Kidney (tissue), 14 donors: ENCODE results near the gene NAA40. TPM values are rescaled to one million over a fixed set of nuclear protein-coding genes. Genes with fewer than 3 reads are reported as not detected.

Source experiments
- DNase-seq, 5 donors: peaks; one replicate each; pipeline ENCODE4 v3.0.0-alpha.2; 2013 to 2020
- FAIRE-seq: peaks from 2 replicates; lab custom pipeline; 2012; peaks lifted over from hg19 to GRCh38; lab: Jason Lieb, UNC
- H3K27ac ChIP-seq, 2 donors: one replicate each; pipeline ENCODE4 v1.7.0; 2013; ENCODE audit warnings: low read depth in 2 of 2, low read length in 2 of 2, inconsistent platforms in 1 of 2
- H3K27me3 ChIP-seq: one replicate; pipeline ENCODE4 v1.7.1; 2013; ENCODE audit warnings: low read length, inconsistent platforms; ENCODE audit not compliant: control insufficient read depth, insufficient read depth
- H3K36me3 ChIP-seq, 3 donors: one replicate each; pipeline versions ENCODE4 v1.7.0 to v1.7.1; 2013; ENCODE audit warnings: low read length in 3 of 3, control low read depth in 1 of 3, inconsistent platforms in 1 of 3; ENCODE audit not compliant: insufficient read depth in 3 of 3, control insufficient read depth in 2 of 3
- H3K4me1 ChIP-seq, 3 donors: one replicate each; pipeline versions ENCODE4 v1.7.0 to v1.7.1; 2013; ENCODE audit warnings: low read length in 3 of 3, inconsistent platforms in 1 of 3, low read depth in 1 of 3; ENCODE audit not compliant: control insufficient read depth in 2 of 3, insufficient read depth in 2 of 3
- H3K4me3 ChIP-seq, 3 donors: one replicate each; pipeline versions ENCODE4 v1.7.0 to v1.8.1; 2013; ENCODE audit warnings: low read length in 3 of 3, control low read depth in 1 of 3, inconsistent platforms in 1 of 3
- H3K9ac ChIP-seq, 3 donors: one replicate each; pipeline versions ENCODE4 v1.7.0 to v1.7.1; 2013; ENCODE audit warnings: low read length in 3 of 3, control low read depth in 1 of 3, inconsistent platforms in 1 of 3
- H3K9me3 ChIP-seq, 3 donors: one replicate each; pipeline versions ENCODE4 v1.7.0 to v1.7.1; 2013; ENCODE audit warnings: low read length in 3 of 3, control low read depth in 1 of 3, inconsistent platforms in 1 of 3; ENCODE audit not compliant: control insufficient read depth in 2 of 3, insufficient read depth in 1 of 3
- intact Hi-C: fragments of 100-400 bp; cut with DNase I; formaldehyde crosslinking; loops from one replicate; pipeline ENCODE4 v1.11.1; 2022
- polyA plus RNA-seq: library from polyadenylated mRNA; stranded (reverse); fragments of 350-450 nt; fragmentation: Illumina TruSeq; extraction: RNeasy Lipid Tissue Mini Kit (QIAGEN cat#74804); gene quantifications from one replicate; pipeline ENCODE4 v1.2.3, GENCODE V29; 2014; ENCODE audit warnings: low read depth, low replicate concordance; ENCODE audit not compliant: insufficient read depth
- total RNA-seq: library from RNA; stranded (reverse); fragmentation: NEBNext Ultra II Directional; extraction: Animal tissue kit (Norgen Biotek cat#: 25700); gene quantifications from one replicate; pipeline ENCODE4 v1.2.1, GENCODE V29; 2021
- TF ChIP-seq, protein P1 (sequence below): IDR thresholded peaks from 3 replicates; pipeline ENCODE4 v1.5.1; 2012; ENCODE audit warnings: mild to moderate bottlenecking, moderate library complexity, borderline replicate concordance; ENCODE audit not compliant: insufficient read depth; ENCODE audit errors: extremely low read depth
- donor health status: control.
- donor health status: control.
- donor health status: control.
- donor health status: control.
- donor health status: control.
- donor health status: DM: yes; HTN: yes; CAD: no.
- donor health status: Normal renal cell carcinoma (clear cell type).

The NAA40 gene
- total and polyA plus RNA-seq, 2 donors from 2014 or later, result 11.8 to 27.2 TPM

DNA sequence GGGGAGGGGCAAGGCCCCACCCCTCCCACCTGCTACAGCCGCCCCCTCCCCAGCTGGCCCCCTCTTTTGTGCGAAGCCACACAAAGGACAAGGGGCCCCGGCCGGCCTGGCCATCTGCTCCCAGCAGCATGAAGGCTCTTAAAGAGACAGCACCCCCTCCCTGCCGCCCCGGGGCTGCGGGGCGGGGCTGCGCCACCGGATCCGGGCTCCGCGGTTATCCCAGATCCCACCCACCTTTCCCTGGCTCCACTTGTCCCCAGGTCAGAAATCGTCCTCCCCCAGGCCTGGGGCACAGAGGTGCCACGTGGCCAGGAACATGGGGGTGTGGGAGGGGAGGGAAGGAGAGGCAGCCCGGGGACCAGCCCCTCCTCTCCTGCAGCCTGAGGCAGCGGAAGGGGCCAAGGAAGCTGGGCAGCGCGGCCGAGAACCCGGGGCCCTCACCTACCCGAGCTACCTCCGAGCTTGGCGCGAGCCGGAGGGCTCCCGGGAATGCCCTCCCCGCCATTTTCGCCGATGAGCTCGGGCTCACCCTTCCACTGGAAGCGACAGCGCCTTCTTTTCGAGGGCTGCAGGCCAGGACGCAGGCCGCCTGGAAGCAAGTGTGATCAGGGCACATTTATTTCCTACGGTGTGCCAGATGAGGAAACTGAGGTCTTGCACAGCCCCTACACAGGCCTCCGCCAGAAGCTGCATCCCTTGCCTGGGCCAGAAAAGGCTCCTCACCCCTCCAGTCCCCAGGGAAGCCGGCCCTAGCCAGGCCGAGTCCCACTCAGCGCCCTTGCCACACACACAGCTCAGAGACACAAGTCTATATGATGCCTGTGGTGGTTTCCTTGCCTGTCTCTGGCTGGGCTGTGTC, 19.3 kb upstream of the NAA40 start:
- Histone ChIP-seq H3K36me3 (no peaks in the 10 kb centered on the region), H3K4me3 (no peak overlapping the region), H3K4me1 (peaks cover 0 to 33% (median 9%) of the 10 kb centered on the region in 3 donors), H3K27me3 (no peaks in the 10 kb centered on the region), H3K9me3 (peaks cover 0 to 3% (median 0%) of the 10 kb centered on the region in 3 donors), H3K9ac (no peak overlapping the region), H3K27ac (peak overlapping the region; percentile 65 to 69)
- no peak for FAIRE-seq
- TF ChIP-seq, protein P1, sequence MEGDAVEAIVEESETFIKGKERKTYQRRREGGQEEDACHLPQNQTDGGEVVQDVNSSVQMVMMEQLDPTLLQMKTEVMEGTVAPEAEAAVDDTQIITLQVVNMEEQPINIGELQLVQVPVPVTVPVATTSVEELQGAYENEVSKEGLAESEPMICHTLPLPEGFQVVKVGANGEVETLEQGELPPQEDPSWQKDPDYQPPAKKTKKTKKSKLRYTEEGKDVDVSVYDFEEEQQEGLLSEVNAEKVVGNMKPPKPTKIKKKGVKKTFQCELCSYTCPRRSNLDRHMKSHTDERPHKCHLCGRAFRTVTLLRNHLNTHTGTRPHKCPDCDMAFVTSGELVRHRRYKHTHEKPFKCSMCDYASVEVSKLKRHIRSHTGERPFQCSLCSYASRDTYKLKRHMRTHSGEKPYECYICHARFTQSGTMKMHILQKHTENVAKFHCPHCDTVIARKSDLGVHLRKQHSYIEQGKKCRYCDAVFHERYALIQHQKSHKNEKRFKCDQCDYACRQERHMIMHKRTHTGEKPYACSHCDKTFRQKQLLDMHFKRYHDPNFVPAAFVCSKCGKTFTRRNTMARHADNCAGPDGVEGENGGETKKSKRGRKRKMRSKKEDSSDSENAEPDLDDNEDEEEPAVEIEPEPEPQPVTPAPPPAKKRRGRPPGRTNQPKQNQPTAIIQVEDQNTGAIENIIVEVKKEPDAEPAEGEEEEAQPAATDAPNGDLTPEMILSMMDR, result no peak
- intact Hi-C loops, result no loop called here
- DNase-seq, result peak in 4 of 5 donors; percentile 72 to 91 (median 74)

DNA sequence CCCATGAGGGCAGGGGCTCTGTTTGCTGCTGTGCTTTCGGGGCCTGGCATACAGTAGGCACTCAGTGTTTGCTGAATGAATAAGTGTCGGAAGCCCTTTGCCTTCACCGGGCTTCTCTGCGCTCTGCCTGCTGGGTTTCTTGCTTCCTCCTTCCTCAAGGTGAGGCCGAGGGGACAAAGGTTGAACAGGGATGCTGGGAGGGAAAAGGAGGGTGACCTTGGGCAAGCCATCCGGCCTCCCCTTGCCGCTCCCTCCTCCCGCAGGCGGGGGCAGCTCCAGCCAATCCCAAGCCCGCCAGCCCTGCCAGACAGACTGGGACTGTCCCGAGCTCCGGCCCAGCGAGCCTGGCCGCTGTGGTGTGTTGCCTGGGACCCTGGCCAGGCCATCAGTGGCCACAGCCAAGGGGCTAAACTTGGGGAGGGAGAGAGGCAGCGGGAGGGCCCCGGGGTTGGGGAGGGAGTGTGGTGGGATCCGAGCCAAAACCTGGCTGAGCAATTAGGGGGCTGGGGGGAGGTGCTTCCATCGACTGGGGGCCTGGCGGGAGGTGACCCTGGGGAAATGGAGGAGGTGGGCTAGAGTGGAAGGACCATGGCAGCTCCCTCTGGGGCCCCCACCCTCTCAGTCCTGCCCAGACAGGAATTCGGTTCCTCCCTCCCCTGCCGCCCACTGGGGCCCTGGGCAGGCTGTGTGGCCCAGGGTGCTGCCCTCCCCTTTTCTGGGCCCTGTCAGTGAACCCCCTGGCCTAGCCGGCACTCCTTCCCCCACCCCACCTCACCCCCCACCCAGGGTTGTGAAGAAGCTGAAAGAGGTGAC, 18.5 kb upstream of the NAA40 start:
- intact Hi-C loops, result no loop called here
- TF ChIP-seq, protein P1, result no peak
- Histone ChIP-seq H3K4me3 (no peak overlapping the region), H3K36me3 (no peaks in the 10 kb centered on the region), H3K27me3 (no peaks in the 10 kb centered on the region), H3K27ac (peak overlapping the region; percentile 65 to 69), H3K4me1 (peaks cover 0 to 33% (median 9%) of the 10 kb centered on the region in 3 donors), H3K9me3 (peaks cover 0 to 3% (median 0%) of the 10 kb centered on the region in 3 donors), H3K9ac (no peak overlapping the region)
- DNase-seq (peak; percentile 59 to 91 (median 81)), FAIRE-seq (no peak)

DNA sequence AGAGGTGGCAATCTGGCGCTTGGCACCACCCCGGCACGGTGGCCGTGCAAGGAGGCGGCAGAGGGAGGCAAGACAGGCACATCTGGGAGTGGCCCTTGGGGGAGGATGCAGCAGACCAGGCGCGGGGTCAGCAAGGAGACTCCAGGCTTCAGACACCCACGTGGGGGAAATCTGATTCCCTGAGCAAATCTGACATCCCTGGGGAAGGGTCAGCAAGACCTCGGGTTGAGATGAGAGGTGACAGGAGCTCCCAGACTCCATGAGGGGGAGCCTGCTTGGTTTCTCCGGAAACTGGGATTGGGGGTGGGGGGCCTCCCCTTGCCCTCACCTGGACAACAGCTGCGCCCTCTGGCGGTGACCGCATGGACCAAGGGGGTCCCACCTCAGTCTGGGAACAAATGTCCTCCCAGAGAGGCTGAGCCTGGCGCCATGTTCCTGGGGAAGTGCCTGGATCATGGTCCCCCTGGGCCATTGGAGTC, 17.8 kb upstream of the NAA40 start:
- FAIRE-seq (no peak), DNase-seq (peak in 4 of 5 donors; percentile 83 to 91 (median 88))

More for the DNA sequence above, 17.8 kb upstream of the NAA40 start:
- no peaks in the 10 kb centered on the region for H3K27me3 ChIP-seq
- intact Hi-C loops, result no loop called here
- H3K9ac ChIP-seq, result no peak overlapping the region
- TF ChIP-seq, protein P1, result peak; percentile 41
- H3K9me3 ChIP-seq, result peaks cover 0 to 3% (median 0%) of the 10 kb centered on the region in 3 donors
- H3K36me3 ChIP-seq, result no peaks in the 10 kb centered on the region
- H3K27ac ChIP-seq, result no peak overlapping the region
- H3K4me3 ChIP-seq, result no peak overlapping the region
- H3K4me1 ChIP-seq, result peaks cover 0 to 29% (median 9%) of the 10 kb centered on the region in 3 donors
